HEK293 (cell line): ENCODE measurements around the gene MRPL44.
"Not testable (repeated sequence)": the region's sequence is repeated elsewhere in the genome, so short reads cannot be mapped to it uniquely, and the experiment has no call there.

Experiments used
- CTCF ChIA-PET: fragments of 350-600 bp; formaldehyde crosslinking; extraction: SDS; loops from one replicate; lab custom pipeline; 2021; ENCODE audit warnings: antibody characterized with exemption; lab: Yijun Ruan, JAX
- POLR2A ChIA-PET: fragments of 300-600 bp; formaldehyde crosslinking; extraction: SDS; loops from one replicate; lab custom pipeline; 2020; ENCODE audit warnings: antibody characterized with exemption, inconsistent platforms; lab: Yijun Ruan, JAX
- H3K27ac ChIP-seq: fragments of 200-500 bp; sonication (Bioruptor generic); 2 replicates; pipeline ENCODE4 v1.5.1; 2014; ENCODE audit warnings: low read depth, low read length, control low read depth, inconsistent platforms; ENCODE audit errors: extremely low read depth
- H3K36me3 ChIP-seq, 2 experiments: fragments of 200-500 bp in 1 of 2; sonication (Bioruptor generic) in 1 of 2; 1 replicate in 1 of 2; 2 replicates in 1 of 2; pipeline ENCODE4 v1.5.1; 2014 to 2017; ENCODE audit warnings: inconsistent platforms in 2 of 2, low read length in 2 of 2; ENCODE audit not compliant: control insufficient read depth in 2 of 2, insufficient read depth in 1 of 2
- H3K4me1 ChIP-seq: fragments of 200-500 bp; sonication (Bioruptor generic); 2 replicates; pipeline ENCODE4 v1.5.1; 2014; ENCODE audit warnings: mild to moderate bottlenecking, low read length, inconsistent platforms; ENCODE audit not compliant: control insufficient read depth, insufficient read depth
- H3K4me3 ChIP-seq: 2 replicates; pipeline ENCODE4 v1.5.1; 2011; ENCODE audit warnings: low read depth, mild to moderate bottlenecking, control low read depth, low read length, moderate library complexity
- H3K9me3 ChIP-seq: fragments of 200-500 bp; sonication (Bioruptor generic); 2 replicates; pipeline ENCODE4 v1.5.1; 2014; ENCODE audit warnings: low read depth, low read length, inconsistent platforms; ENCODE audit not compliant: control insufficient read depth, insufficient read depth
- BCL11B ChIP-seq: fragments of 450-650 bp; formaldehyde crosslinking; IDR thresholded peaks from 2 replicates; pipeline ENCODE4 v1.5.1; 2016; ENCODE audit warnings: low read depth, missing biosample characterization, missing genetic modification characterization
- GLIS1 ChIP-seq: fragments of 450-650 bp; formaldehyde crosslinking; IDR thresholded peaks from 2 replicates; pipeline ENCODE4 v1.5.1; 2016; ENCODE audit warnings: missing biosample characterization, missing genetic modification characterization
- KLF9 ChIP-seq: fragments of 450-650 bp; formaldehyde crosslinking; IDR thresholded peaks from 2 replicates; pipeline ENCODE4 v1.5.1; 2016; ENCODE audit warnings: missing biosample characterization, missing genetic modification characterization, low read depth
- MYNN ChIP-seq: fragments of 450-650 bp; formaldehyde crosslinking; IDR thresholded peaks from 2 replicates; pipeline ENCODE4 v1.5.1; 2016; ENCODE audit warnings: missing biosample characterization, missing genetic modification characterization, borderline replicate concordance
- PRDM10 ChIP-seq: fragments of 450-650 bp; formaldehyde crosslinking; IDR thresholded peaks from 2 replicates; pipeline ENCODE4 v1.5.1; 2016; ENCODE audit warnings: missing biosample characterization, missing genetic modification characterization
- ZBTB21 ChIP-seq: fragments of 450-650 bp; formaldehyde crosslinking; IDR thresholded peaks from 2 replicates; pipeline ENCODE4 v1.5.1; 2017; ENCODE audit warnings: missing biosample characterization, missing genetic modification characterization
- ZBTB26 ChIP-seq: fragments of 450-650 bp; formaldehyde crosslinking; optimal IDR thresholded peaks from 2 replicates; pipeline ENCODE3; 2016; ENCODE audit warnings: missing biosample characterization, mild to moderate bottlenecking, missing genetic modification characterization
- ZBTB48 ChIP-seq: fragments of 450-650 bp; formaldehyde crosslinking; IDR thresholded peaks from 2 replicates; pipeline ENCODE4 v1.5.1; 2016; ENCODE audit warnings: missing biosample characterization, missing genetic modification characterization
- ZNF184 ChIP-seq: fragments of 450-650 bp; IDR thresholded peaks from 2 replicates; pipeline ENCODE4 v1.5.1; 2018; ENCODE audit warnings: missing biosample characterization, mild to moderate bottlenecking, missing genetic modification characterization
- ZNF223 ChIP-seq: fragments of 450-650 bp; formaldehyde crosslinking; IDR thresholded peaks from 2 replicates; pipeline ENCODE4 v1.5.1; 2016; ENCODE audit warnings: missing biosample characterization, missing genetic modification characterization
- ZNF239 ChIP-seq: fragments of 450-650 bp; formaldehyde crosslinking; IDR thresholded peaks from 2 replicates; pipeline ENCODE4 v1.5.1; 2016; ENCODE audit warnings: missing biosample characterization, missing genetic modification characterization
- ZNF416 ChIP-seq: fragments of 450-650 bp; formaldehyde crosslinking; IDR thresholded peaks from 2 replicates; pipeline ENCODE4 v1.5.1; 2016; ENCODE audit warnings: missing biosample characterization, missing genetic modification characterization
- ZNF48 ChIP-seq: fragments of 450-650 bp; formaldehyde crosslinking; IDR thresholded peaks from 2 replicates; pipeline ENCODE4 v1.5.1; 2016; ENCODE audit warnings: missing biosample characterization, missing genetic modification characterization
- ZNF513 ChIP-seq: fragments of 450-650 bp; IDR thresholded peaks from 2 replicates; pipeline ENCODE4 v1.5.1; 2018; ENCODE audit warnings: missing biosample characterization, missing genetic modification characterization
- ZNF560 ChIP-seq: fragments of 450-650 bp; formaldehyde crosslinking; IDR thresholded peaks from 2 replicates; pipeline ENCODE4 v1.5.1; 2017; ENCODE audit warnings: missing biosample characterization, missing genetic modification characterization, borderline replicate concordance
- ZNF768 ChIP-seq: fragments of 450-650 bp; formaldehyde crosslinking; IDR thresholded peaks from 2 replicates; pipeline ENCODE4 v1.5.1; 2018; ENCODE audit warnings: missing biosample characterization, mild to moderate bottlenecking, missing genetic modification characterization
- ZNF843 ChIP-seq: fragments of 450-650 bp; formaldehyde crosslinking; IDR thresholded peaks from 2 replicates; pipeline ENCODE4 v1.5.1; 2016; ENCODE audit warnings: missing biosample characterization, missing genetic modification characterization
- ZSCAN23 ChIP-seq: fragments of 450-650 bp; formaldehyde crosslinking; IDR thresholded peaks from 2 replicates; pipeline ENCODE4 v1.5.1; 2016; ENCODE audit warnings: missing biosample characterization, missing genetic modification characterization
- ZSCAN4 ChIP-seq: fragments of 450-650 bp; formaldehyde crosslinking; IDR thresholded peaks from 2 replicates; pipeline ENCODE4 v1.5.1; 2017; ENCODE audit warnings: missing biosample characterization, missing genetic modification characterization

MRPL44 gene

GRCh38 chr2:223937535-223937934 lies 19.7 kb upstream of the MRPL44 start:
- ChIA-PET POLR2A (no interaction called here), CTCF (interaction anchor here (1.6 kb wide), 1 partner anchor 33 kb away, joined by 4 read pairs; no protein-coding TSS in a partner anchor)
- Histone ChIP-seq H3K4me1 (peaks cover 20% of the 10 kb centered on the region), H3K9me3 (no peaks in the 10 kb centered on the region), H3K4me3 (no peak overlapping the region), H3K27ac (no peak overlapping the region), H3K36me3 (no peaks in the 10 kb centered on the region)
- TF ChIP-seq ZNF416 (no peak), ZBTB21 (no peak), PRDM10 (tag by site-specific recombination) (no peak), MYNN (tag by site-specific recombination) (no peak), ZNF239 (tag by site-specific recombination) (no peak), ZNF768 (tag by site-specific recombination) (no peak), KLF9 (tag by site-specific recombination) (no peak), ZBTB48 (no peak), ZSCAN23 (tag by site-specific recombination) (no peak), ZNF184 (tag by site-specific recombination) (no peak), BCL11B (tag by site-specific recombination) (no peak), ZNF48 (tag by site-specific recombination) (no peak), ZNF843 (tag by site-specific recombination) (no peak), ZNF513 (tag by site-specific recombination) (no peak), ZNF560 (tag by site-specific recombination) (no peak), GLIS1 (tag by site-specific recombination) (no peak), ZNF223 (tag by site-specific recombination) (no peak), ZBTB26 (tag by site-specific recombination) (no peak), ZSCAN4 (tag by site-specific recombination) (no peak)
- TF ChIP-seq, all 188 proteins: peak for 0

- peaks cover 13% of the 10 kb centered on the region for H3K4me1 ChIP-seq
- CTCF ChIA-PET: interaction anchor here (0.6 kb wide), 2 partner anchors 29 to 375 kb away, joined by 3 to 4 read pairs; no protein-coding TSS in a partner anchor
- H3K27ac ChIP-seq, POLR2A ChIA-PET, H3K9me3 ChIP-seq, H3K4me3 ChIP-seq, H3K36me3 ChIP-seq: not testable (repeated sequence)
Observed at GRCh38 chr2:223939438-223939837, 17.8 kb upstream of the MRPL44 start.
